ENCODE measurements around the gene JOSD2. TPM values are rescaled to one million over a fixed set of nuclear protein-coding genes. Genes with fewer than 3 reads are reported as not detected.

The JOSD2 gene
- total RNA-seq, 1 donor from 2014 or later: 21.0 TPM

DNA sequence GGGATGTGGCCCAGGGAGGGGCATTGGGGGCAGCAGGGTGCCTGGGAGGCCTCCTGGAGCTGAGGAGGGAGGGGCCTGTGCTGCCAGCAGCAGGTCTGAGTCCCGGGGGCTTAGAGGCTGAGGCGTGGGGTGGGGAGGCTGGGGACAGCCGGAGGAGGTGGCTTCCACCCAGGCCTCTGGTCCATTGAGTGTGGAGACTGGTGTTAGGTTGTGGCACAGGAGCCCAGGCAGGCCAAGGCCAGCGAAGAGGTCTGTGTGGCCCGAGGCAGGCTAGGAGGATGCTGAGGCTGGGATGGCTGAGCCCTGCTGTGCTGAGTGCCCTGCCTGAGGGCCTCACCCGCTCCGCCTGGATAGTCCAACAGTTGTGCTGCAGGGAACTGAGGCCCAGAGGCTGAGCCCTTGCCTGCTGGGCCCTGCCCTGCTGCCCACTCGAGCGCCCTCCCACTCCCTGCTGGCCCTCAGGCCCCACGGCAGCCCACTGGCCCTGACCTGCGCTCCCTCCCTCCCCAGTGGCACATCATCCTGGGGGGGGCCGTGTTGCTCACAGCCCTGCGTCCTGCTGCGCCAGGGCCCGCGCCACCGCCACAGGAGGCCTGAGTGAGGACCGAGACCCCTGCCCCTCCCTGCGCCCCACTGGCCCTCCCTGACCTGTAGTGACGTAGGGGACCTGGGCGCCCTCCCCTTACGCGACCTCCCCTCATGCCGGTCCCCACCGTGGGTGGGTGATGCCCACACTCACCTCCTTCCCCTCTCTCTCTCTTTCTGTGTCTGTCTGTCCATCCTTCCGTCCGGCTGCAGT is 29.4 kb downstream of the JOSD2 start:
- Mint-ChIP-seq H3K4me1 (peaks cover 19% of the 10 kb centered on the region), H3K36me3 (ENCODE audit: low read depth) (peaks cover 61% of the 10 kb centered on the region), H3K27me3 (no peaks in the 10 kb centered on the region), H3K9me3 (no peaks in the 10 kb centered on the region), H3K27ac (no peak overlapping the region), H3K4me3 (no peak overlapping the region)
- TF ChIP-seq, protein P1, sequence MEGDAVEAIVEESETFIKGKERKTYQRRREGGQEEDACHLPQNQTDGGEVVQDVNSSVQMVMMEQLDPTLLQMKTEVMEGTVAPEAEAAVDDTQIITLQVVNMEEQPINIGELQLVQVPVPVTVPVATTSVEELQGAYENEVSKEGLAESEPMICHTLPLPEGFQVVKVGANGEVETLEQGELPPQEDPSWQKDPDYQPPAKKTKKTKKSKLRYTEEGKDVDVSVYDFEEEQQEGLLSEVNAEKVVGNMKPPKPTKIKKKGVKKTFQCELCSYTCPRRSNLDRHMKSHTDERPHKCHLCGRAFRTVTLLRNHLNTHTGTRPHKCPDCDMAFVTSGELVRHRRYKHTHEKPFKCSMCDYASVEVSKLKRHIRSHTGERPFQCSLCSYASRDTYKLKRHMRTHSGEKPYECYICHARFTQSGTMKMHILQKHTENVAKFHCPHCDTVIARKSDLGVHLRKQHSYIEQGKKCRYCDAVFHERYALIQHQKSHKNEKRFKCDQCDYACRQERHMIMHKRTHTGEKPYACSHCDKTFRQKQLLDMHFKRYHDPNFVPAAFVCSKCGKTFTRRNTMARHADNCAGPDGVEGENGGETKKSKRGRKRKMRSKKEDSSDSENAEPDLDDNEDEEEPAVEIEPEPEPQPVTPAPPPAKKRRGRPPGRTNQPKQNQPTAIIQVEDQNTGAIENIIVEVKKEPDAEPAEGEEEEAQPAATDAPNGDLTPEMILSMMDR (IDR thresholded peaks at IDR 0.05): no peak
- CTCF ChIA-PET: no interaction called here
- intact Hi-C loops (cut with micrococcal nuclease): no loop called here
- no peak for DNase-seq
- no peak for ATAC-seq (ENCODE audit: low read depth)
- POLR2A ChIA-PET: no interaction called here

DNA sequence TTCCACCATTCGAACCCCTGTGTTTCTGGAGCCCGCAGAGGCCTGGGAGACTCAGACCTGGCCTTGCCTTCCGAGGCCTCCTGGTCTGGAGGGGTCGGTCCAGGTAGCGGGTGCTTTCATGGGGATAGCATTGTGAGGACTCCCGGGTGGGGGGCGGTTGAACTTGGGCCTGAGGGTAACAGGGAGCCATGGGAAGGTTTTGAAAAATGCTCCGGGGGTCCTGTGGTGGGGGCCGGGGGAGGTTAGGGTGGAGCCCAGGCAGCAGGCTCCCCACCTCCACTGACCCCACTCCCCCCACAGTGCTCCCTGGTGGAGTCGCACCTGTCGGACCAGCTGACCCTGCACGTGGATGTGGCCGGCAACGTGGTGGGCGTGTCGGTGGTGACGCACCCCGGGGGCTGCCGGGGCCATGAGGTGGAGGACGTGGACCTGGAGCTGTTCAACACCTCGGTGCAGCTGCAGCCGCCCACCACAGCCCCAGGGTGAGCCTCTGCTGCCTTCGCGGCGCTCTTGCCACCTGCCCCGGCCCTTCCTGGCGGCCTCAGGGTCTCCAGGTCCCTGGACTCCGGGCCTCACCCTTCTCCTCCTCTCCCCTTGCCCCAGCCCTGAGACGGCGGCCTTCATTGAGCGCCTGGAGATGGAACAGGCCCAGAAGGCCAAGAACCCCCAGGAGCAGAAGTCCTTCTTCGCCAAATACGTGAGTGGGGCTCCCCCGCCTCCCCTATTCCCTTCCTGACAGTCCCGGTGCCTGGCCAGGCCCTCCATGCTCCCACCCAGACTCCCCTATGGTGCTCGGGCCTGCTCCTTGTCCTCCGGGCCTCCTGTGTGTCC is 30.5 kb downstream of the JOSD2 start:
- no peaks in the 10 kb centered on the region for H3K9me3 Mint-ChIP-seq
- intact Hi-C loops (cut with micrococcal nuclease): no loop called here
- H3K4me3 Mint-ChIP-seq: no peak overlapping the region
- no peak for DNase-seq
- peaks cover 23% of the 10 kb centered on the region for H3K4me1 Mint-ChIP-seq
- no peak overlapping the region for H3K27ac Mint-ChIP-seq
- ChIA-PET CTCF (no interaction called here), POLR2A (no interaction called here)
- no peaks in the 10 kb centered on the region for H3K27me3 Mint-ChIP-seq
- TF ChIP-seq, protein P1 (IDR thresholded peaks at IDR 0.05): no peak
- H3K36me3 Mint-ChIP-seq (ENCODE audit: low read depth): peaks cover 59% of the 10 kb centered on the region
- no peak for ATAC-seq (ENCODE audit: low read depth)

DNA sequence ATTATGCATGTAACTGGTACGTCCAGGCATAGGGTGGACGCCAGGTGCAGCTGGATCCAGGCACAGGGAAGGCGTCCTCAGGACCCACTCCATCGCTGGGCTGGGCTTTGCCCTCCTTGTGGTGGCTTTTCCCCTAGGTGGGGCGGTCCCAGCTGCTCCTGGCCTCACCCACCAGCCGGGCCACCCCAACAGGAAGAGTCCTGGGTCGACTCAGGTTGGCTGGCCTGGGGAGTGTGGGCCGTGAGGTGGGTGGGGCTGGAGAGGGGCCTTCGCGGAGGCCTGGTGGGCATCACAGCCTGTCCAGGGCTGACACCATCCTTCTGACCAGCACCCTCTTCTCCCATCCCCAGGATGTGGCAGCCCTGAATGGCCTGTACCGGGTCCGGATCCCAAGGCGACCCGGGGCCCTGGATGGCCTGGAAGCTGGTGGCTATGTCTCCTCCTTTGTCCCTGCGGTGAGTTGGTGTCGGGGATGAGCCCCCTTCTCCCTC is 31.2 kb downstream of the JOSD2 start:
- POLR2A ChIA-PET: interaction anchor here (2.0 kb wide), 1 partner anchor 31 kb away, joined by 8 read pairs; the partner anchor contains the start of gene JOSD2
- CTCF ChIA-PET: interaction anchor here (0.8 to 1.9 kb wide), 3 partner anchors 111 to 124 kb away, joined by 3 to 11 read pairs (median 8); no protein-coding TSS in a partner anchor

DNA sequence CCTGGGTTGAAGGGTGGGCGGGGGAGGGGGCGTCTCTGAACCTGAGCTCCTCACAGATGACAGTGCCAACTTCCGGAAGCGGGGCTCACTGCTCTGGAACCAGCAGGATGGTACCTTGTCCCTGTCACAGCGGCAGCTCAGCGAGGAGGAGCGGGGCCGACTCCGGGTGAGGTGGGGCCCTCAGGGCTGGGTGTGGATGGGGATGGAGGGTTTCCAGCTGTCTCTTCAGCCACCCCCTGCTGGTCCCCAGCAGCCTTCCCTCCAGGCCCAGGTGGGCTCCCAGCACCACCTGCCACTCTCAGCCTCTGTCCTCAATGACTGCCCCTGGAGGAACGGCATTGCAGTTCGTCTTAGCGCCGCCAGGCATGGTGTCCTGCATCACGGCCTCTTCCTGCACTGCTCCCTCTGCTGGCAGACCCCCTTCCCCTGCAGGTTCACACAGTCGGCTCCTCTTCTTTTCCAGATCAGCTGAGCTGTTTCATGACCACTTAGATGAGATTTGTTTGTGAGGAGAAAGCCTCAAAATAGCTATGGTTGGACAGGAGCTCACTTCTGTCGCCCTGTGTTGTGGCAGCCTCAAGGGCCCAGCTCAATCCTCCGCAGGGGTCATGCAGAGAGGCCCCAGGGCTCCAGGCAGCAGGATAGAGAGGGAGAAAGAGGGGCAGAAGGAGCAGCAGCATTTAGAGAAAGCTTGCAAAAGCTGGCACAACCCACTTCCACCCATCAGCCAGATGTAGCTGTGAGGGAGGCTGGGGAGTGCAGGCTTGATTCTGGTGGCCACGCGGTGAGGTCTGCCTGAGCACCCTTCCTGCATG is 31.9 kb downstream of the JOSD2 start:
- POLR2A ChIA-PET: interaction anchor here (0.5 to 2.0 kb wide), 5 partner anchors 12 to 122 kb away, joined by 3 to 8 read pairs (median 3); partner anchors contain the start of gene JOSD2
- TF ChIP-seq, protein P1 (IDR thresholded peaks at IDR 0.05): no peak
- H3K9me3 Mint-ChIP-seq: no peaks in the 10 kb centered on the region
- CTCF ChIA-PET: interaction anchor here (0.8 to 1.9 kb wide), 3 partner anchors 110 to 123 kb away, joined by 3 to 11 read pairs (median 8); no protein-coding TSS in a partner anchor
- no peak overlapping the region for H3K4me3 Mint-ChIP-seq
- no peak overlapping the region for H3K27ac Mint-ChIP-seq
- intact Hi-C loops (cut with micrococcal nuclease): loop anchor here (5.0 kb wide), 1 partner anchor 198 kb away; no protein-coding TSS in a partner anchor
- peaks cover 50% of the 10 kb centered on the region for H3K36me3 Mint-ChIP-seq (ENCODE audit: low read depth)
- ATAC-seq (ENCODE audit: low read depth) (no peak), DNase-seq (no peak)
- H3K4me1 Mint-ChIP-seq: peaks cover 23% of the 10 kb centered on the region
- no peaks in the 10 kb centered on the region for H3K27me3 Mint-ChIP-seq

More for the DNA sequence above, 31.2 kb downstream of the JOSD2 start:
- Mint-ChIP-seq H3K27ac (no peak overlapping the region), H3K27me3 (no peaks in the 10 kb centered on the region), H3K36me3 (ENCODE audit: low read depth) (peaks cover 53% of the 10 kb centered on the region), H3K4me3 (no peak overlapping the region), H3K4me1 (peaks cover 23% of the 10 kb centered on the region), H3K9me3 (no peaks in the 10 kb centered on the region)
- ATAC-seq (ENCODE audit: low read depth) (no peak), DNase-seq (no peak)
- TF ChIP-seq, protein P1 (IDR thresholded peaks at IDR 0.05): no peak
- intact Hi-C loops (cut with micrococcal nuclease): loop anchor here (5.0 kb wide), 1 partner anchor 197 kb away; no protein-coding TSS in a partner anchor

All from activated B cell treated with CpG ODN at 0.5 μM for 24 hours (primary cell).